Measurements from ENCODE around the gene NRIP1.

DNA sequence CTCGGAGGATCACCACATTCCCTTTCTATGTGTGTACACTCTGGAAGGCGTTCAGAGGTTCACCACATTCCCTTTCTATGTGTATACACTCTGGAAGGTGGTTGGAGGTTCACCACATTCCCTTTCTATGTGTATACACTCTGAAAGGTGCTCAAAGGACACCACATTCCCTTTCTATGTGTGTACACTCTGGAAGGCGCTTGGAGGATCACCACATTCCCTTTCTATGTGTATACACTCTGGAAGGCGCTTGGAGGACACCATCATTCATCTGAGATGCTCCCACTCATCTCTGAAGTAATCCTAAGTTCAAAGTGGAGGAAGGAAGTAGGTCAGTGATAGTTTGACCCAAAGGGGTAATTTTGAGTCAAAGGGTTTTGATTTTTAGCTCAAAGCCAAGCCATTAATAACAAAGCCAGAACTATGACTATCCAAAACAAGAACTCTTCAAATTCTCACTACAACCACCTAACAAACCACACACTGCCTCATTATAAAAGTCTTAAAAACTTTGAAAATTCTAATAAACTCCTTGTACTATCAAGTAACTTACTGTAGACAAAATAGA, 32.9 kb downstream of the NRIP1 start:
- TF ChIP-seq, protein P1, sequence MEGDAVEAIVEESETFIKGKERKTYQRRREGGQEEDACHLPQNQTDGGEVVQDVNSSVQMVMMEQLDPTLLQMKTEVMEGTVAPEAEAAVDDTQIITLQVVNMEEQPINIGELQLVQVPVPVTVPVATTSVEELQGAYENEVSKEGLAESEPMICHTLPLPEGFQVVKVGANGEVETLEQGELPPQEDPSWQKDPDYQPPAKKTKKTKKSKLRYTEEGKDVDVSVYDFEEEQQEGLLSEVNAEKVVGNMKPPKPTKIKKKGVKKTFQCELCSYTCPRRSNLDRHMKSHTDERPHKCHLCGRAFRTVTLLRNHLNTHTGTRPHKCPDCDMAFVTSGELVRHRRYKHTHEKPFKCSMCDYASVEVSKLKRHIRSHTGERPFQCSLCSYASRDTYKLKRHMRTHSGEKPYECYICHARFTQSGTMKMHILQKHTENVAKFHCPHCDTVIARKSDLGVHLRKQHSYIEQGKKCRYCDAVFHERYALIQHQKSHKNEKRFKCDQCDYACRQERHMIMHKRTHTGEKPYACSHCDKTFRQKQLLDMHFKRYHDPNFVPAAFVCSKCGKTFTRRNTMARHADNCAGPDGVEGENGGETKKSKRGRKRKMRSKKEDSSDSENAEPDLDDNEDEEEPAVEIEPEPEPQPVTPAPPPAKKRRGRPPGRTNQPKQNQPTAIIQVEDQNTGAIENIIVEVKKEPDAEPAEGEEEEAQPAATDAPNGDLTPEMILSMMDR (IDR thresholded peaks at IDR 0.05): no peak
- no peak for TF ChIP-seq EZH2 (IDR thresholded peaks at IDR 0.05; ENCODE audit: borderline replicate concordance, insufficient read depth, low read depth, low read length, poor library complexity, severe bottlenecking)

All from B cell (primary cell).